GM23338 (cell line): ENCODE measurements around the gene MYO3B.

Experiments used
- CREB1 ChIP-seq: fragments of 250-450 bp; sonication (Bioruptor Pico); IDR thresholded peaks from 2 replicates; pipeline ENCODE4 v1.5.0; 2020; ENCODE audit warnings: low read depth, mild to moderate bottlenecking, moderate library complexity
- CTCF ChIP-seq, 2 experiments: fragments of 200-600 bp in 1 of 2; sonication (generic) in 1 of 2; conservative IDR thresholded peaks; 2 replicates each; pipeline versions ENCODE4 v1.5.1 to v1.6.1; 2016 to 2017; ENCODE audit warnings: antibody characterized with exemption in 2 of 2, low read depth in 2 of 2, mild to moderate bottlenecking in 2 of 2, moderate library complexity in 1 of 2
- EZH2 ChIP-seq: fragments of 200-600 bp; sonication (generic); IDR thresholded peaks from one replicate; pipeline ENCODE4 v1.8.0; 2017; ENCODE audit warnings: antibody characterized with exemption, mild to moderate bottlenecking, low read depth; ENCODE audit not compliant: unreplicated experiment
- EZH2phosphoT487 ChIP-seq: fragments of 200-600 bp; sonication (generic); IDR thresholded peaks from one replicate; pipeline ENCODE4 v1.8.1; 2018; ENCODE audit warnings: antibody characterized with exemption; ENCODE audit not compliant: unreplicated experiment
- POLR2AphosphoS5 ChIP-seq: IDR thresholded peaks from 2 replicates; pipeline ENCODE4 v1.6.1; 2016; ENCODE audit warnings: antibody characterized with exemption, low read depth
- TF ChIP-seq, protein P1 (sequence below): IDR thresholded peaks from one replicate; pipeline ENCODE4 v1.6.1; 2018; ENCODE audit warnings: antibody characterized with exemption; ENCODE audit not compliant: unreplicated experiment

DNA sequence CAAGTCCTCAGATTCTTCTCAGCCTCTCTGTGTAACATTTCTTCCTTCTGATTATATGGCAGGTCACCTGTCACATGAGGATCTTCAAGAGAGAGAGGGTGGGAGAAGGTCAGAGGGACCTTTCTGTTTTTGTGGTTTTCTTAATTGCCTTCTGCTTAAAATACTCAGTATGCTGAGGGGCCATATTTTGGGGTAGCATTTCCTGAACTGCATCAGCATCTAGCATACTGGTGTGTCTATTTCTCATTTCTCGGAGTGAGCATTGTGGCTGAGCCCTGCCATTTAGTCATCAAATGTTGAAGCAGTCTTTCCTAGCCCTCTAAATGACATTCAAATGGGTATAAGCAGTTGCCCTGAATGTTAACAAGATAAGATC, 162.7 kb downstream of the MYO3B start:
- no peak for TF ChIP-seq POLR2AphosphoS5
- no peak for TF ChIP-seq CTCF (conservative IDR thresholded peaks at IDR 0.05; ENCODE audit: low read depth in 2 of 2)
- TF ChIP-seq EZH2phosphoT487 = no peak
- TF ChIP-seq CREB1 (CRISPR knock-in tag) = no peak
- TF ChIP-seq, protein P1, sequence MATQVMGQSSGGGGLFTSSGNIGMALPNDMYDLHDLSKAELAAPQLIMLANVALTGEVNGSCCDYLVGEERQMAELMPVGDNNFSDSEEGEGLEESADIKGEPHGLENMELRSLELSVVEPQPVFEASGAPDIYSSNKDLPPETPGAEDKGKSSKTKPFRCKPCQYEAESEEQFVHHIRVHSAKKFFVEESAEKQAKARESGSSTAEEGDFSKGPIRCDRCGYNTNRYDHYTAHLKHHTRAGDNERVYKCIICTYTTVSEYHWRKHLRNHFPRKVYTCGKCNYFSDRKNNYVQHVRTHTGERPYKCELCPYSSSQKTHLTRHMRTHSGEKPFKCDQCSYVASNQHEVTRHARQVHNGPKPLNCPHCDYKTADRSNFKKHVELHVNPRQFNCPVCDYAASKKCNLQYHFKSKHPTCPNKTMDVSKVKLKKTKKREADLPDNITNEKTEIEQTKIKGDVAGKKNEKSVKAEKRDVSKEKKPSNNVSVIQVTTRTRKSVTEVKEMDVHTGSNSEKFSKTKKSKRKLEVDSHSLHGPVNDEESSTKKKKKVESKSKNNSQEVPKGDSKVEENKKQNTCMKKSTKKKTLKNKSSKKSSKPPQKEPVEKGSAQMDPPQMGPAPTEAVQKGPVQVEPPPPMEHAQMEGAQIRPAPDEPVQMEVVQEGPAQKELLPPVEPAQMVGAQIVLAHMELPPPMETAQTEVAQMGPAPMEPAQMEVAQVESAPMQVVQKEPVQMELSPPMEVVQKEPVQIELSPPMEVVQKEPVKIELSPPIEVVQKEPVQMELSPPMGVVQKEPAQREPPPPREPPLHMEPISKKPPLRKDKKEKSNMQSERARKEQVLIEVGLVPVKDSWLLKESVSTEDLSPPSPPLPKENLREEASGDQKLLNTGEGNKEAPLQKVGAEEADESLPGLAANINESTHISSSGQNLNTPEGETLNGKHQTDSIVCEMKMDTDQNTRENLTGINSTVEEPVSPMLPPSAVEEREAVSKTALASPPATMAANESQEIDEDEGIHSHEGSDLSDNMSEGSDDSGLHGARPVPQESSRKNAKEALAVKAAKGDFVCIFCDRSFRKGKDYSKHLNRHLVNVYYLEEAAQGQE = no peak
- TF ChIP-seq EZH2 = no peak
